Stimulated activated naive CD8-positive, alpha-beta T cell treated with anti-CD3 and anti-CD28 coated beads, Interleukin-15, Interleukin-2, amounts not matched to agents 100 ng/mL and 50 ng/mL, for 24 hours (primary cell): ENCODE data around the gene HP1BP3.
A peak's percentile ranks its signal among the peaks of the same experiment; 100 is the strongest.

ENCODE experiments used
- H3K27ac Mint-ChIP-seq: one replicate; pipeline ENCODE4 v1.8.0; 2021; ENCODE audit warnings: mild to moderate bottlenecking, mixed read lengths
- H3K27me3 Mint-ChIP-seq: one replicate; pipeline ENCODE4 v1.8.0; 2021; ENCODE audit warnings: mixed read lengths
- H3K36me3 Mint-ChIP-seq: one replicate; pipeline ENCODE4 v1.8.0; 2021; ENCODE audit warnings: low read depth, mixed read lengths
- H3K4me1 Mint-ChIP-seq: one replicate; pipeline ENCODE4 v1.8.0; 2021; ENCODE audit warnings: low read depth, mixed read lengths
- H3K4me3 Mint-ChIP-seq: one replicate; pipeline ENCODE4 v1.8.0; 2021; ENCODE audit warnings: mild to moderate bottlenecking, mixed read lengths
- H3K9me3 Mint-ChIP-seq: one replicate; pipeline ENCODE4 v1.8.0; 2021; ENCODE audit warnings: mixed read lengths

Gene HP1BP3, protein sequence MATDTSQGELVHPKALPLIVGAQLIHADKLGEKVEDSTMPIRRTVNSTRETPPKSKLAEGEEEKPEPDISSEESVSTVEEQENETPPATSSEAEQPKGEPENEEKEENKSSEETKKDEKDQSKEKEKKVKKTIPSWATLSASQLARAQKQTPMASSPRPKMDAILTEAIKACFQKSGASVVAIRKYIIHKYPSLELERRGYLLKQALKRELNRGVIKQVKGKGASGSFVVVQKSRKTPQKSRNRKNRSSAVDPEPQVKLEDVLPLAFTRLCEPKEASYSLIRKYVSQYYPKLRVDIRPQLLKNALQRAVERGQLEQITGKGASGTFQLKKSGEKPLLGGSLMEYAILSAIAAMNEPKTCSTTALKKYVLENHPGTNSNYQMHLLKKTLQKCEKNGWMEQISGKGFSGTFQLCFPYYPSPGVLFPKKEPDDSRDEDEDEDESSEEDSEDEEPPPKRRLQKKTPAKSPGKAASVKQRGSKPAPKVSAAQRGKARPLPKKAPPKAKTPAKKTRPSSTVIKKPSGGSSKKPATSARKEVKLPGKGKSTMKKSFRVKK

DNA sequence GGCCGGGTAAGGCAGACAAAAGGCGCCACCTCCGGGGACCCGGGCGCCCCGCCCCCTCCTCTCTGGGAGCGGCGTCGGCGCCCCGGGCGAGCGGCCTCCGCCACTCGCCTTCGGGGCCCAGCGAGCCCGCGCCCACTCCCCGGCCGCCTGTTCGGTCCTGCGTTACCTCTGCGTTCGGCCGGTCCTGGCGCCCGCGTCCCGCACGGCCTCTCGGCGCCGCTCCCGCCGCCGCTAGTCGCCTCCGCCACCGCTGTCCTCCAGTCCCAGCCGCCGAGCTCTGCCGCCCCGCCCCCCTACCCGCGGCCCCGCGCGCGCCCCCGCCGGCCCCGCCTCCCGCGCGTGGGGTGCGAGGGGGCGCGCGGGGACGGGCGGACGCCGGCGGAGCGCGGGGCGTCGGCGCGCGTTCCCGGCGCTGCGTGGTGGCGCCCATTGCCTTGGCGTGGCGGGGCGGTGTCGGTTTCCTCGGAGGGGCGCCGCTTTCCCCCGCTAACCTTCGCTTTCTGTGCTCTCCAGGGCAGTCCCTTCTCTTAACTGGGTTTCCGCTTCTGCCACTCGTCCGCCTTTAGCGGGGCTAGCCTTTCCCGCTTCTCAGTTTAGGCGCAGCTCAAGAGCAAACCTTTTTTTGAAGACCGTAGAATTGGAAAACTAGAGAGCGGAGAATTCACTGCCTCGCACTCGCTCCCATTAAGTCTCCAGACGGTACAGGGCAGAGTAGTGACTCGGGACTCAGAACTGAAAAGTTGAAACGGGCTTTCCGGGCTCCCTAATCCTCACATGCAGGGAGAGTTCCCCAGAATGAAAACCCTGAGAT is at the start of gene HP1BP3:
Gene HP1BP3, minus strand, starts transcription at position 279 of the 811 bp plus-strand sequence. CDS start 6,867 bp downstream, outside the sequence.
- no peaks in the 10 kb centered on the region for H3K27me3 Mint-ChIP-seq
- H3K9me3 Mint-ChIP-seq, result no peaks in the 10 kb centered on the region
- peak within 1 kb of the TSS; percentile 99 for H3K4me3 Mint-ChIP-seq
- peak within 1 kb of the TSS; percentile 96 for H3K27ac Mint-ChIP-seq
- no peaks in the 10 kb centered on the region for H3K36me3 Mint-ChIP-seq
- H3K4me1 Mint-ChIP-seq, result peaks cover 30% of the 10 kb centered on the region

DNA sequence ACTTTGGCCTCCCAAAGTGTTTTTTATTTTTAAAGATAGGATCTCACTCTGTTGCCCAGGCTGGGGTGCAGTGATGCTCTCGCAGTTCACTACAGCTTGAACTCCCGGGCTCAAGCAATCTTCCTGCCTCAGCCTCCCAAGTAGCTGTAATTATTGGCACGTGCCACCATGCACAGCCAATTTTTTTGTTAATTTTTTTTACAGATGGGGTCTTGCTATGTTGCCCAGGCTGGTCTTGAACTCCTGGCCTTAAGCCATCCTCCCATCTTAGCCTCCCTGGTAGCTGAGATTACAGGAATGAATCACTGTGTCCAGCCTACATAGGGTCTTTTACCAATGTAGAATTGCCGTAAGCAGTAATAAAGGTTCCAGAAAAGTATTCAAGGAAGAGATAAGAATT is 49.1 kb upstream of the HP1BP3 start:
- Mint-ChIP-seq H3K4me1 (no peaks in the 10 kb centered on the region), H3K4me3 (no peak overlapping the region), H3K27me3 (no peaks in the 10 kb centered on the region), H3K9me3 (peaks cover 7% of the 10 kb centered on the region), H3K27ac (no peak overlapping the region), H3K36me3 (peaks cover 49% of the 10 kb centered on the region)

GRCh38 chr1:20834780-20835179 is 47.7 kb upstream of the HP1BP3 start:
- no peak overlapping the region for H3K4me3 Mint-ChIP-seq
- H3K9me3 Mint-ChIP-seq, result peaks cover 7% of the 10 kb centered on the region
- peak overlapping the region; percentile 19 for H3K27ac Mint-ChIP-seq
- peaks cover 36% of the 10 kb centered on the region for H3K36me3 Mint-ChIP-seq
- H3K27me3 Mint-ChIP-seq, result no peaks in the 10 kb centered on the region
- H3K4me1 Mint-ChIP-seq, result no peaks in the 10 kb centered on the region

DNA sequence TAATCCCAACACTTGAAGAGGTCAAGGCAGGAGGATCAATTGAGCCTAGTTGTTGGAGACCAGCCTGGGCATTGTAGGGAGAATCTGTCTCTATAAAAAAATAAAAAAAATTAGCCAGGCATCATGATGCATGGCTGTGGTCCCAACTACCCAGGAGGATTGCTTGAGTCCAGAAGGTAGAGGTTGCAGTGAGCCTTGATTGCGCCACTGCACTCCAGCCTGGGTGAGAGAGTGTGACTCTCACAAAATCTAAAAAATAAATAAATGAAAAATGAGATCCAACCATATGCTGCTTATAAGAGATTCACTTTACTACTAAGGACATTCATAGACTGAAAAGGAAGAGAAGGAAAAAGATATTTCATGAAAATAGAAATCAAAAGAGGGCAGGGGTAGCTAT is 47.1 kb upstream of the HP1BP3 start:
- no peaks in the 10 kb centered on the region for H3K27me3 Mint-ChIP-seq
- peaks cover 34% of the 10 kb centered on the region for H3K36me3 Mint-ChIP-seq
- H3K27ac Mint-ChIP-seq, result no peak overlapping the region
- H3K4me1 Mint-ChIP-seq, result no peaks in the 10 kb centered on the region
- no peak overlapping the region for H3K4me3 Mint-ChIP-seq
- H3K9me3 Mint-ChIP-seq, result peaks cover 7% of the 10 kb centered on the region

DNA sequence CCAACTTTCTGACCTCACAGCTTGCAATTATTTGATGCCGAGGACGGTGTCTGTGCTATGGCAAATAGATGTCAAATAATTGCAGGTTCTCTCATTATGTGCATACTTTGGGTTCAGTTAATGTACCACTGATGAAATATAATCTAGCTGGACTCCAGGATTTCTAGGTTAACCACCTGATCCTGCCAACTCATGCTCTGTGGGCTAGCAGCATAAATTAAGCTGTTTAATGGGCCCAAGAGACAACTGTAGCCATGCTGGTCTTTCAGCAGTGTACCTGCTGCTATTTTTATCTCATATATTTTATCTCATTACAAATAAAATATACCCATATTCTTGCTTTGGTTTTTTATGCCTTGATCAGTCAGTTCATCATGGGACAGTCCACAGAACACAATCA is 43.3 kb upstream of the HP1BP3 start:
- Mint-ChIP-seq H3K4me1 (no peaks in the 10 kb centered on the region), H3K9me3 (peaks cover 7% of the 10 kb centered on the region), H3K36me3 (peaks cover 39% of the 10 kb centered on the region), H3K27me3 (no peaks in the 10 kb centered on the region), H3K27ac (no peak overlapping the region), H3K4me3 (no peak overlapping the region)

GRCh38 chr1:20829946-20830345 is 42.8 kb upstream of the HP1BP3 start:
- no peaks in the 10 kb centered on the region for H3K4me1 Mint-ChIP-seq
- H3K36me3 Mint-ChIP-seq, result peaks cover 35% of the 10 kb centered on the region
- H3K27me3 Mint-ChIP-seq, result no peaks in the 10 kb centered on the region
- H3K27ac Mint-ChIP-seq, result no peak overlapping the region
- H3K9me3 Mint-ChIP-seq, result peaks cover 7% of the 10 kb centered on the region
- H3K4me3 Mint-ChIP-seq, result no peak overlapping the region

DNA sequence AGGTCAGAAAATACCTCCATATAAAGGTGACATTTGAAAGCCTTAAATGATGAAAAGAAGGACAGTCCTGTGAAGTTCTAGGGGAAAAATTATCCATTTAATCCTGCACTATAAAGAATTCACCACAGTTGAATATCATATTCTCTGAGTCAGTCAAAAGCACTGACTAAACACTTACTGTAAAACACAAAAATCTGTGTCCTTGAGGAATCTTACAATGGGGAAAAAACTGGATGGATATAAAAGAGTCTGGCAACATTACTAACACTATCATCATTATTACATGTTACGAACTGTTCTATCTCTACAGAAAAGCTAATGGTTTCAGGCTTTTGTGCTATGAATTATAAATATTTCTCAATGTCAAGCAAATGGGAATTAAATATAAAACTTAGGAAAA is 42.4 kb upstream of the HP1BP3 start:
- Mint-ChIP-seq H3K4me1 (no peaks in the 10 kb centered on the region), H3K27me3 (no peaks in the 10 kb centered on the region), H3K27ac (no peak overlapping the region), H3K36me3 (peaks cover 31% of the 10 kb centered on the region), H3K4me3 (no peak overlapping the region), H3K9me3 (peaks cover 3% of the 10 kb centered on the region)

GRCh38 chr1:20823845-20824244 is 36.7 kb upstream of the HP1BP3 start:
- Mint-ChIP-seq H3K27ac (no peak overlapping the region), H3K4me1 (no peaks in the 10 kb centered on the region), H3K27me3 (no peaks in the 10 kb centered on the region), H3K36me3 (peaks cover 48% of the 10 kb centered on the region), H3K4me3 (no peak overlapping the region), H3K9me3 (no peaks in the 10 kb centered on the region)

DNA sequence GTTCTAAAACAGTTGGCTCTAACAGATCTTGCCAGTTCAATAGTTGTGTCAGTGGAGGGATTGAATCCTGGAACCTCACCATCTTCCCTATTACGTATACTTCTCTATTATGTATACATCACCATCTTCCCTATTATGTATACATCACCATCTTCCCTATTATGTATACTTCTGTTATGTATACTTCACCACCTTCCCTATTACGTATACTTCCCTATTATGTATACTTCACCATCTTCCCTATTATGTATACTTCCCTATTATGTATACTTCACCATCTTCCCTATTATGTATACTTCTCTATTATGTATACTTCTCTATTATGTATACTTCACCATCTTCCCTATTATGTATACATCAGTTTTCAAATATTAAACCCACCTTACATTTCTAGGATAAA is 34.4 kb upstream of the HP1BP3 start:
- Mint-ChIP-seq H3K27ac (no peak overlapping the region), H3K9me3 (no peaks in the 10 kb centered on the region), H3K4me3 (no peak overlapping the region), H3K36me3 (peaks cover 34% of the 10 kb centered on the region), H3K4me1 (no peaks in the 10 kb centered on the region), H3K27me3 (no peaks in the 10 kb centered on the region)

- Mint-ChIP-seq H3K27me3 (no peaks in the 10 kb centered on the region), H3K4me3 (no peak overlapping the region), H3K27ac (no peak overlapping the region), H3K4me1 (no peaks in the 10 kb centered on the region), H3K9me3 (no peaks in the 10 kb centered on the region), H3K36me3 (peaks cover 29% of the 10 kb centered on the region)
Measured at GRCh38 chr1:20819818-20820217, 32.7 kb upstream of the HP1BP3 start.

- Mint-ChIP-seq H3K27ac (no peak overlapping the region), H3K36me3 (peaks cover 11% of the 10 kb centered on the region), H3K4me1 (no peaks in the 10 kb centered on the region)
Measured at GRCh38 chr1:20814534-20814871, 27.4 kb upstream of the HP1BP3 start.

DNA sequence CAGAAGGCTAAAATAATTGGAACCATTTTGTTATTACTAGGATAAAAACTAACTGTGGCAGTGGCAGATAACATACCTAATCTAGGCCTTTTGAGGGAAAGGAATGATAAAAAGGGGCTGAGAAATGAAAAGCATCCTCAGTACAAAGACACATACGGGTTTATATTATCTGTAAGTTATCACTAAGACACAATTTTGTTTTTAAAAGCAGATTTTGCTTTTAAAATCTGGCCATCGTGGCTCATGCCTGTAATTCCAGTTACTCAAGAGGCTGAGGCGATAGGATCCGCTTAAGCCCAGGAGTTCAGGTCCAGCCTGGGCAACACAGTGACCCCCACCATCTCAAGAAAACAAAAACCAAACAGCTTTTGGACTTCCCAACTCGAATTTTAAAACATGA is 24.8 kb upstream of the HP1BP3 start:
- no peaks in the 10 kb centered on the region for H3K9me3 Mint-ChIP-seq
- no peaks in the 10 kb centered on the region for H3K4me1 Mint-ChIP-seq
- no peak overlapping the region for H3K27ac Mint-ChIP-seq
- peaks cover 22% of the 10 kb centered on the region for H3K36me3 Mint-ChIP-seq
- no peak overlapping the region for H3K4me3 Mint-ChIP-seq
- H3K27me3 Mint-ChIP-seq, result no peaks in the 10 kb centered on the region

More at GRCh38 chr1:20814534-20814871, 27.4 kb upstream of the HP1BP3 start:
- H3K4me3 Mint-ChIP-seq, result no peak overlapping the region
- no peaks in the 10 kb centered on the region for H3K27me3 Mint-ChIP-seq
- no peaks in the 10 kb centered on the region for H3K9me3 Mint-ChIP-seq

DNA sequence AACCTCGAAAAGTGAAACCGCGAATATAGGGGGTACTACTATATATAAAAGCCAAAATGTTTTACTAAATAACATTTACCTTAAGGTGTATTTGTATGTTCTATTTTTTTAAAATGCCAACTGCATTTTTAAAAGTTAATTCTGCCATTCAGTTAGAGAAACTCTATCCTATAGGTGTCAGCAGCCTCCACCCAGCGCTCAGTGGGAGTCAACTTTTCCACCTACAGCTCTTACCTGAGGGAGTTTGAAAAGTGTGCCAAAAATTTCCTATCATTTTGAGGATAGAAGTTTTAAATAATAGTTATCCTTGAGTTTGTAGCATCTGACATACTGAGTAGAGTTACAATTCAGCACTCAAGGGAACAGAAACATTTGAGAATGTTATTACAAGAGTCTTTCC is 6.1 kb upstream of the HP1BP3 start:
- Mint-ChIP-seq H3K27ac (no peak overlapping the region), H3K27me3 (no peaks in the 10 kb centered on the region), H3K36me3 (no peaks in the 10 kb centered on the region), H3K9me3 (no peaks in the 10 kb centered on the region), H3K4me3 (no peak overlapping the region), H3K4me1 (peaks cover 2% of the 10 kb centered on the region)

DNA sequence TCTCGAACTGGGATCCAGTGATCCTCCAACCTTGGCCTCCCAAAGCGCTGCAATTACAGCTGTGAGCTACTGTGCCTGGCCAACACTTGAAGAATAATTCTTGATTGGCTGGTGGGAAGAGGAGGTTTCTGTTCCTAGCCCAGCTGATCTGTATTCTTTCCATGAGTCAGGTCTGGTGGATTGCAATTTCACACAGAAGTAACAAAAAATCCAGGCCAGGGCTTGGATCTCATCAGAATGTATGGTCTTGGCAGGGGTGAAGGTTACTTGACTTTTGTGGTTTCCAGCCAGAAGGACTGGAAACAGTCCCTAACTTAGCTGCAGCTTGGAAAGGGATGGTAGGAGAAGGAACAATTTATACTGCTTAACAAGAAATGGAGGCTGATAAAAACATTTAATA is 5.1 kb upstream of the HP1BP3 start:
- Mint-ChIP-seq H3K27me3 (no peaks in the 10 kb centered on the region), H3K36me3 (no peaks in the 10 kb centered on the region), H3K4me1 (peaks cover 11% of the 10 kb centered on the region), H3K27ac (no peak overlapping the region), H3K4me3 (no peak overlapping the region), H3K9me3 (no peaks in the 10 kb centered on the region)

DNA sequence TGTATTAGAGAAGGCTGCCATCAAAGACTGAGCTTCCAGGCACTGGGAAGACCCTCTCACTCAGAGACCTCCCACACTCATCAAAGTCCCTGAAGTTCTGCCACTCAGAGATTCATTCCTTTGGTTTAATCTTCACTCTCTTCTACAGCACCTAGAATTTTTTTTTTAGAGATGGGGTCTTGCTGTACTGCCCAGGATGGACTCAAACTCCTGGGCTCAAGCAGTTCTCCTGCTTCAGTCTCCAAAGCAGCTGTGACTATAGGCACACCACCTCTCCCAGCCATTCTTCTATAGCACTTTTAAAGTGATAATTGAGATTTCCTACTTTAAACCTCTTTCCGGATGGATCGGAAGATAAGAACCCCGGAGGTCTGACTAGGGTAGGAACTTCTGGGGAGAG is 3.7 kb upstream of the HP1BP3 start:
- H3K27me3 Mint-ChIP-seq, result no peaks in the 10 kb centered on the region
- no peaks in the 10 kb centered on the region for H3K9me3 Mint-ChIP-seq
- no peaks in the 10 kb centered on the region for H3K36me3 Mint-ChIP-seq
- no peak overlapping the region for H3K27ac Mint-ChIP-seq
- no peak overlapping the region for H3K4me3 Mint-ChIP-seq
- peaks cover 11% of the 10 kb centered on the region for H3K4me1 Mint-ChIP-seq
